K562 (cell line): Measurements from ENCODE around the gene RNF114. TPM values are rescaled to one million over a fixed set of nuclear protein-coding genes. Genes with fewer than 3 reads are reported as not detected.

Source experiments
- ATAC-seq: fragments of 200-7000 bp; cut with Tn5 transposase; 3 replicates; pipeline ENCODE4 v1.9.1; 2020; ENCODE audit warnings: moderate library complexity
- BruUV-seq: library from RNA; stranded (reverse); fragments of 400-500 nt; replicated peaks from 2 replicates; lab custom pipeline; 2021; lab: Mats Ljungman, UMichigan
- CTCF ChIA-PET: fragments of 300-600 bp; formaldehyde crosslinking; extraction: SDS; loops from one replicate; lab custom pipeline; 2021; ENCODE audit warnings: low intra/inter-chr PET ratio; lab: Yijun Ruan, JAX
- POLR2A ChIA-PET: fragments of 300-600, 350-650 bp; sonication (Branson Sonifier 250); formaldehyde crosslinking; extraction: SDS; loops from one replicate; lab custom pipeline; 2021; ENCODE audit warnings: antibody characterized with exemption, inconsistent platforms; lab: Yijun Ruan, JAX
- DNase-seq, 4 experiments: peaks; one replicate each; pipeline versions ENCODE4 v3.0.0 to v3.0.0-alpha.2; 2011 to 2018; ENCODE audit warnings: low spot score in 3 of 4, mixed read lengths in 3 of 4; ENCODE audit errors: extremely low read depth in 1 of 4
- FAIRE-seq: peaks from 2 replicates; lab custom pipeline; 2011; peaks lifted over from hg19 to GRCh38; lab: Jason Lieb, UNC
- H2AFZ ChIP-seq: 2 replicates; pipeline ENCODE4 v1.6.0; 2011; ENCODE audit warnings: low read depth, low read length, control low read depth, inconsistent platforms
- H3K27ac ChIP-seq: fragments of 200-600 bp; 3 replicates; pipeline ENCODE4 v1.8.0; 2011; ENCODE audit warnings: low read depth, mild to moderate bottlenecking, control low read depth, inconsistent platforms, low read length, moderate library complexity, mixed read lengths; ENCODE audit errors: extremely low read depth
- H3K27me3 ChIP-seq, 2 experiments: fragments of 300-600 bp in 1 of 2; 2 replicates in 1 of 2; 3 replicates in 1 of 2; pipeline versions ENCODE4 v1.6.0 to v1.8.0; 2011; ENCODE audit warnings: inconsistent platforms in 2 of 2, low read length in 2 of 2, mild to moderate bottlenecking in 1 of 2, mixed read lengths in 1 of 2, moderate library complexity in 1 of 2; ENCODE audit not compliant: control insufficient read depth in 2 of 2, insufficient read depth in 2 of 2
- H3K36me3 ChIP-seq: fragments of 300-600 bp; 3 replicates; pipeline ENCODE4 v1.8.0; 2011; ENCODE audit warnings: mild to moderate bottlenecking, low read length, inconsistent platforms; ENCODE audit not compliant: control insufficient read depth, insufficient read depth
- H3K4me1 ChIP-seq, 2 experiments: fragments of 200-600 bp in 1 of 2; replicated peaks in 1 of 2; 2 replicates in 1 of 2; 3 replicates in 1 of 2; pipeline versions ENCODE4 v1.5.1 to v1.8.0; 2011; ENCODE audit warnings: inconsistent platforms in 2 of 2, low read length in 2 of 2, mild to moderate bottlenecking in 1 of 2, mixed read lengths in 1 of 2, moderate library complexity in 1 of 2; ENCODE audit not compliant: control insufficient read depth in 2 of 2, insufficient read depth in 2 of 2
- H3K4me2 ChIP-seq: 2 replicates; pipeline ENCODE4 v1.6.1; 2011; ENCODE audit warnings: low read length, control low read depth, inconsistent platforms, mixed read lengths; ENCODE audit not compliant: insufficient read depth
- H3K4me3 ChIP-seq: fragments of 200-600 bp; sonication (generic), shearing (Covaris generic); 2 replicates; pipeline ENCODE4 v1.5.1; 2016; ENCODE audit warnings: control low read depth, inconsistent platforms
- H3K79me2 ChIP-seq: fragments of 200-600 bp; 3 replicates; pipeline ENCODE4 v1.8.0; 2011; ENCODE audit warnings: low read length, inconsistent platforms; ENCODE audit not compliant: control insufficient read depth, insufficient read depth
- H3K9ac ChIP-seq, 2 experiments: 2 replicates each; pipeline versions ENCODE4 v1.6.0 to v1.6.1; 2011; ENCODE audit warnings: low read depth in 2 of 2, low read length in 2 of 2, control low read depth in 1 of 2, inconsistent platforms in 1 of 2, mild to moderate bottlenecking in 1 of 2, mixed read lengths in 1 of 2; ENCODE audit not compliant: insufficient read depth in 1 of 2
- H3K9me1 ChIP-seq: one replicate; pipeline ENCODE4 v1.6.0; 2011; ENCODE audit warnings: inconsistent platforms, mild to moderate bottlenecking, low read length, moderate library complexity; ENCODE audit not compliant: control insufficient read depth, insufficient read depth
- H3K9me3 ChIP-seq: replicated peaks from 2 replicates; pipeline ENCODE4 v1.5.1; 2011; ENCODE audit warnings: low read depth, low read length, inconsistent platforms; ENCODE audit not compliant: control insufficient read depth, insufficient read depth
- H4K20me1 ChIP-seq: replicated peaks from 2 replicates; pipeline ENCODE4 v1.6.1; 2011; ENCODE audit warnings: low read length, inconsistent platforms, mixed read lengths; ENCODE audit not compliant: control insufficient read depth, insufficient read depth
- HMGXB4 ChIP-seq: sonication (generic); formaldehyde crosslinking; IDR thresholded peaks from 2 replicates; pipeline ENCODE4 v1.8.1; 2023; ENCODE audit warnings: mild to moderate bottlenecking, missing genetic modification reagents
- MAX ChIP-seq: sonication (generic); formaldehyde crosslinking; IDR thresholded peaks from 2 replicates; pipeline ENCODE4 v1.9.0; 2022; ENCODE audit warnings: mild to moderate bottlenecking, missing genetic modification reagents
- POLR2A ChIP-seq: fragments of 450-650 bp; conservative IDR thresholded peaks from 2 replicates; pipeline ENCODE4 v1.6.1; 2016
- SMAD2 ChIP-seq: fragments of 150-350 bp; IDR thresholded peaks from 2 replicates; pipeline ENCODE4 v1.6.1; 2014; ENCODE audit warnings: low read depth, mild to moderate bottlenecking, low read length
- ZNF174 ChIP-seq: fragments of 250-450 bp; sonication (Bioruptor Pico); IDR thresholded peaks from 2 replicates; pipeline ENCODE4 v1.4.0; 2020; ENCODE audit warnings: mild to moderate bottlenecking
- ZNF717 ChIP-seq: fragments of 250-450 bp; sonication (Bioruptor Pico); IDR thresholded peaks from 2 replicates; pipeline ENCODE4 v1.5.0; 2021
- WGBS: fragments of 100-300 bp; shearing (Covaris generic); methylation state at CpG from one replicate; pipeline ENCODE4 v1.1.6; 2016; ENCODE audit warnings: low coverage, mixed read lengths; ENCODE audit not compliant: insufficient coverage; ENCODE audit errors: missing lambda C conversion rate; 5-methylcytosine and 5-hydroxymethylcytosine counted together
- in situ Hi-C: fragments of 300-500 bp; cut with MboI; formaldehyde crosslinking; loops from 4 replicates; pipeline ENCODE4 v1.15.0; 2018; ENCODE audit warnings: inconsistent platforms, mixed read lengths
- intact Hi-C: fragments of 100-400 bp; cut with micrococcal nuclease; formaldehyde crosslinking; loops from 2 replicates; pipeline ENCODE4 v1.14.2; 2022
- polyA plus RNA-seq, 8 experiments: library from polyadenylated mRNA; depleted of rRNA in 4 of 8; stranded (reverse) in 5 of 8; unstranded in 3 of 8; fragments of >200 nt; fragmentation: Nextera tagmentation in 2 of 8; fragmentation: Illumina TruSeq in 1 of 8; extraction: Ambion mirVana in 2 of 8; extraction: Trizol in 1 of 8; gene quantifications; 2 replicates each; pipeline versions ENCODE4 v1.2.1 to v1.2.3, GENCODE V29; 2011 to 2014; ENCODE audit warnings: inconsistent platforms in 1 of 8, missing spikeins in 1 of 8
- total RNA-seq, 7 experiments: library from RNA; depleted of rRNA in 6 of 7; stranded (reverse); fragments of >200 nt in 6 of 7; fragmentation: Illumina TruSeq in 2 of 7; extraction: Trizol in 2 of 7; gene quantifications; 2 replicates each; pipeline versions ENCODE4 v1.2.1 to v1.2.3, GENCODE V29; 2011 to 2021; ENCODE audit warnings: low replicate concordance in 1 of 7

The RNF114 gene
- total and polyA plus RNA-seq, 9 of the 15 experiments (the other 6 are each of a cell fraction or from before 2014, with no cell fraction given), result 38.6 to 111 (median 62.6) TPM

GRCh38 chr20:49941456-49941855 is 5.3 kb downstream of the RNF114 start:
- ATAC-seq (no peak), FAIRE-seq (no peak), DNase-seq (no peak)
- Histone ChIP-seq H3K4me2 (no peak overlapping the region), H3K9me3 (no peaks in the 10 kb centered on the region), H2AFZ (no peak overlapping the region), H3K9ac (peak overlapping the region in 1 of 2 experiments; percentile 63; a peak in 1 of 4 replicates), H4K20me1 (peaks cover 25% of the 10 kb centered on the region; the same call in 1 of the 2 replicates), H3K79me2 (peaks cover 82% of the 10 kb centered on the region), H3K27ac (no peak overlapping the region), H3K36me3 (peaks cover 73% of the 10 kb centered on the region), H3K4me1 (peaks cover 16 to 20% of the 10 kb centered on the region in 2 experiments), H3K9me1 (peaks cover 5% of the 10 kb centered on the region), H3K27me3 (no peaks in the 10 kb centered on the region), H3K4me3 (no peak overlapping the region)
- ChIA-PET CTCF (no interaction called here), POLR2A (interaction anchor here (0.7 kb wide), 2 partner anchors 12 to 193 kb away, joined by 3 read pairs; no protein-coding TSS in a partner anchor)
- no TSS peak for BruUV-seq
- 97% methylated on average over 15 of the region's 15 CpGs for WGBS
- TF ChIP-seq ZNF717, result no peak
- no peak for TF ChIP-seq MAX (CRISPR knock-in tag)
- TF ChIP-seq HMGXB4 (CRISPR knock-in tag), result no peak
- TF ChIP-seq ZNF174, result no peak
- no peak for TF ChIP-seq POLR2A
- TF ChIP-seq SMAD2, result no peak
- in situ Hi-C loops (no loop called here), intact Hi-C loops (no loop called here)
